ENCODE results near the gene PGAM1. TPM values are rescaled to one million over a fixed set of nuclear protein-coding genes. Genes with fewer than 3 reads are reported as not detected.

The PGAM1 gene
- polyA plus RNA-seq, 3 donors = 276 to 749 (median 498) TPM

DNA sequence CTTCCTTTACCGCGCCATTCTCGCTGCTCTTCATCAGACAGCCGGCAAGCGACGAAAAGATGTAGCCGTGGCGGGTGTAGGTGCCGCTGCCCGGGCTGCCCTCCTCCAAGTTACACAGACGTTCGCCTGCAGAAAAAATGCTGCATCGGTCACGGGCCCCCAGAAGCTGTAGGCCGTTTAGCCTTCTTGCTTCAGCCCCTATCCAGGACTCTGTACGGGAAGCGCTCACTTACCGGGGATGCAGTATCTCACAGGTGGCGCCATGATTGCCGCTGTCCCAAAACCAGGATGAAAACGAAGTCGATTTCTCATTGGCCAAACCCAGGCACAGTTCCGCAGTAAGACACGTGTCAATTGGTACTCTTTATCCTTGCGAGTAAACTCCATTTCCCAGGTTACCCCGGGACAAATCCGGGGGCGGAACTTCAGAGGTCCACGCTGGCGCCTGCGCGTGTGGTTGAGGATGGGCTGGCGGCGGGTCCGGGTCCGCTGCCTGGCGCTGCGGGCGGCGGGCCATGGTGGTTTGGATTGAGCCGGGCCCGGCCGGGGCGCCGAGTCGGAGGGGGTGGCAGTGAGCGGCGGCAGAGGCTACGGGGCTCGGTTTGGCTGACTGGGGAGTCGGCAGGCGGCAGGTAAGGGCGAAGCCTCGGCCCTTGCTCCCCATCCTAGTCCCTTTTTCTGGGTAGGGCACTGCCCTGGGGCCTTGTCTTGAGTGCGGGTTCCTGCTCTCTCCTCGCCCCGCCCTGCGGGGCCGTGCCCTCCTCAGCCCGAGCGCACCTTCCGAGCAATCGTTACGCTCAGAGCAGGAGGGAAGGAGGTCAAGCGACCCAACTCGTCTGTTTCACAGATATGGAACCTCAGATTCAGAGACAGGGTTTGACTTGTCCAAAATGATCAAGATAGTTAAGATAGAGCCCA, 20.0 kb downstream of the PGAM1 start, which contains the start of the genes EXOSC1 and ZDHHC16:
Gene EXOSC1, minus strand, starts transcription at position 285 of the 918 bp plus-strand sequence. Its CDS starts 21 bp downstream, at position 264.
Gene ZDHHC16, plus strand, starts transcription at position 454 of the 918 bp plus-strand sequence. CDS start 5,501 bp downstream, outside the sequence.
- peak within 1 kb of the TSS; percentile 97 for H2AFZ ChIP-seq (ENCODE audit: insufficient read depth, low read depth, low read length, poor library complexity, severe bottlenecking)
- H3K4me1 ChIP-seq (ENCODE audit: control insufficient read depth in 1 of 2, insufficient read depth in 2 of 2, low read length in 2 of 2) = peaks cover 19 to 26% of the 10 kb centered on the region in 2 donors
- Mint-ChIP-seq H3K36me3 (peaks cover 15 to 29% of the 10 kb centered on the region in 2 donors), H3K9me3 (no peaks in the 10 kb centered on the region), H3K27me3 (ENCODE audit: low read depth in 3 of 3) (no peaks in the 10 kb centered on the region), H3K4me3 (peak within 1 kb of the TSS; percentile 96 to 97), H3K4me1 (peaks cover 34% of the 10 kb centered on the region), H3K27ac (peak within 1 kb of the TSS; percentile 60 to 94 (median 89))
- H3K27me3 ChIP-seq (ENCODE audit: control insufficient read depth in 2 of 2, insufficient read depth in 2 of 2, low read length in 2 of 2) = no peaks in the 10 kb centered on the region
- TF ChIP-seq, protein P1, sequence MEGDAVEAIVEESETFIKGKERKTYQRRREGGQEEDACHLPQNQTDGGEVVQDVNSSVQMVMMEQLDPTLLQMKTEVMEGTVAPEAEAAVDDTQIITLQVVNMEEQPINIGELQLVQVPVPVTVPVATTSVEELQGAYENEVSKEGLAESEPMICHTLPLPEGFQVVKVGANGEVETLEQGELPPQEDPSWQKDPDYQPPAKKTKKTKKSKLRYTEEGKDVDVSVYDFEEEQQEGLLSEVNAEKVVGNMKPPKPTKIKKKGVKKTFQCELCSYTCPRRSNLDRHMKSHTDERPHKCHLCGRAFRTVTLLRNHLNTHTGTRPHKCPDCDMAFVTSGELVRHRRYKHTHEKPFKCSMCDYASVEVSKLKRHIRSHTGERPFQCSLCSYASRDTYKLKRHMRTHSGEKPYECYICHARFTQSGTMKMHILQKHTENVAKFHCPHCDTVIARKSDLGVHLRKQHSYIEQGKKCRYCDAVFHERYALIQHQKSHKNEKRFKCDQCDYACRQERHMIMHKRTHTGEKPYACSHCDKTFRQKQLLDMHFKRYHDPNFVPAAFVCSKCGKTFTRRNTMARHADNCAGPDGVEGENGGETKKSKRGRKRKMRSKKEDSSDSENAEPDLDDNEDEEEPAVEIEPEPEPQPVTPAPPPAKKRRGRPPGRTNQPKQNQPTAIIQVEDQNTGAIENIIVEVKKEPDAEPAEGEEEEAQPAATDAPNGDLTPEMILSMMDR (IDR thresholded peaks at IDR 0.05) = no peak
- peak within 1 kb of the TSS; percentile 46 to 99 (median 74) for H3K4me3 ChIP-seq (replicated peaks in 1 of 3; ENCODE audit: low read depth in 2 of 3, low read length in 3 of 3)
- peaks cover 9% of the 10 kb centered on the region for H4K20me1 ChIP-seq (ENCODE audit: insufficient read depth, low read length)
- H3K79me2 ChIP-seq (ENCODE audit: insufficient read depth, low read length) = peaks cover 78% of the 10 kb centered on the region
- WGBS (ENCODE audit: insufficient coverage) = under 1% methylated on average over 66 of the region's 66 CpGs
- peak within 1 kb of the TSS; percentile 66 for H3K9ac ChIP-seq (ENCODE audit: insufficient read depth, low read length, poor library complexity, severe bottlenecking)
- peak; percentile 79 to 88 (median 87) for DNase-seq
- H3K4me2 ChIP-seq (replicated peaks; ENCODE audit: extremely low read depth, low read length, poor library complexity, severe bottlenecking) = peak within 1 kb of the TSS; percentile 98
- H3K9me3 ChIP-seq (replicated peaks in 1 of 2; ENCODE audit: control insufficient read depth in 1 of 2, insufficient read depth in 1 of 2, low read length in 2 of 2) = no peaks in the 10 kb centered on the region
- intact Hi-C loops (cut with micrococcal nuclease) = loop anchor here (5.0 to 10.0 kb wide), 2 partner anchors 49 to 51 kb away; partner anchors contain the start of genes MMS19 (in 2 of the 2) and UBTD1 (in 2 of the 2)
- peaks cover 16 to 38% of the 10 kb centered on the region in 2 donors for H3K36me3 ChIP-seq (replicated peaks in 1 of 2; ENCODE audit: control insufficient read depth in 1 of 2, insufficient read depth in 2 of 2, low read length in 2 of 2)
- H3K27ac ChIP-seq (ENCODE audit: low read depth in 1 of 2, low read length in 2 of 2) = peak within 1 kb of the TSS; percentile 18 to 71

DNA sequence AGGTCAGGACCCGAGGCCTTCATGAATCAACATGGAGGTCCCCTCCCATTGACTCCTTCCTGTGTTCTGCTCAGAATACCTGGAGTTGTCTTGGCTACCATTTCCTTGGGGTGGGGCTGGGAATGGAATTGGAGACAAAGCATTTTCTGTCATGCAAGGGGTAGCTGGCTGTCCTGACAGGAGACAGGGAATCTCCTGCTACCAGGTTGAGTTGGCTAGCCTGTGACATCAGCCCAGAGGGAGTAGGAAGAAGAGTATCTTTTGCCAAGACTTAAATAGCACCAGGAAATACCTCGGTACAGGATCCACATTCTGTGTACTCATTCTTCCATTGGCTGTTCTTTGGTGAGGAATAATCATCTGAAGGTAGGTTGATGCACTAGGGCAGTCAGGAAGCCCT, 24.8 kb downstream of the PGAM1 start:
- H3K4me3 Mint-ChIP-seq = no peak overlapping the region
- H2AFZ ChIP-seq (ENCODE audit: insufficient read depth, low read depth, low read length, poor library complexity, severe bottlenecking) = no peak overlapping the region
- H3K27me3 Mint-ChIP-seq (ENCODE audit: low read depth in 3 of 3) = peaks cover 0 to 2% (median 0%) of the 10 kb centered on the region in 3 donors
- H3K27ac Mint-ChIP-seq = peak overlapping the region in 2 of 7 donors; percentile 20 to 49
- peaks cover 41 to 53% of the 10 kb centered on the region in 2 donors for H3K36me3 Mint-ChIP-seq
- peaks cover 48% of the 10 kb centered on the region for H3K79me2 ChIP-seq (ENCODE audit: insufficient read depth, low read length)
- no peak overlapping the region for H3K9ac ChIP-seq (ENCODE audit: insufficient read depth, low read length, poor library complexity, severe bottlenecking)
- peaks cover 32 to 56% of the 10 kb centered on the region in 2 donors for H3K36me3 ChIP-seq (replicated peaks in 1 of 2; ENCODE audit: control insufficient read depth in 1 of 2, insufficient read depth in 2 of 2, low read length in 2 of 2)
- no peaks in the 10 kb centered on the region for H3K9me3 Mint-ChIP-seq
- TF ChIP-seq, protein P1 (IDR thresholded peaks at IDR 0.05) = no peak
- no peaks in the 10 kb centered on the region for H3K27me3 ChIP-seq (ENCODE audit: control insufficient read depth in 2 of 2, insufficient read depth in 2 of 2, low read length in 2 of 2)
- no peak overlapping the region for H3K4me2 ChIP-seq (replicated peaks; ENCODE audit: extremely low read depth, low read length, poor library complexity, severe bottlenecking)
- peaks cover 32% of the 10 kb centered on the region for H4K20me1 ChIP-seq (ENCODE audit: insufficient read depth, low read length)
- WGBS (ENCODE audit: insufficient coverage) = 90% methylated on average over 2 of the region's 2 CpGs
- no peak overlapping the region for H3K4me3 ChIP-seq (replicated peaks in 1 of 3; ENCODE audit: low read depth in 2 of 3, low read length in 3 of 3)
- intact Hi-C loops (cut with micrococcal nuclease) = no loop called here
- no peaks in the 10 kb centered on the region for H3K9me3 ChIP-seq (replicated peaks in 1 of 2; ENCODE audit: control insufficient read depth in 1 of 2, insufficient read depth in 1 of 2, low read length in 2 of 2)
- peaks cover 10 to 14% of the 10 kb centered on the region in 2 donors for H3K4me1 ChIP-seq (ENCODE audit: control insufficient read depth in 1 of 2, insufficient read depth in 2 of 2, low read length in 2 of 2)
- no peak for DNase-seq
- peaks cover 24% of the 10 kb centered on the region for H3K4me1 Mint-ChIP-seq
- no peak overlapping the region for H3K27ac ChIP-seq (ENCODE audit: low read depth in 1 of 2, low read length in 2 of 2)
